ENCODE data around the gene ARAP1.

- TF ChIP-seq CTCF (IDR thresholded peaks at IDR 0.05; ENCODE audit: insufficient read depth, low read length) (no peak), POLR2AphosphoS5 (IDR thresholded peaks at IDR 0.05; ENCODE audit: low read depth) (no peak)
These were observed 69.4 kb downstream of the ARAP1 start for GRCh38 chr11:72682858-72683243.
